Measurements from ENCODE around the gene SPNS1. TPM values are rescaled to one million over a fixed set of nuclear protein-coding genes. Genes with fewer than 3 reads are reported as not detected.

SPNS1 gene
- total RNA-seq, 1 donor from 2014 or later: 22.4 TPM

- DNase-seq (ENCODE audit: low spot score in 2 of 2) (no peak), FAIRE-seq (no peak)
These were observed 49.7 kb downstream of the SPNS1 start for GRCh38 chr16:29024278-29024677.

- no peak for DNase-seq (ENCODE audit: low spot score in 2 of 2)
- FAIRE-seq: no peak
These were observed 50.6 kb downstream of the SPNS1 start for GRCh38 chr16:29025218-29025617.

- DNase-seq (ENCODE audit: low spot score in 2 of 2) (no peak), FAIRE-seq (no peak)
These were observed 51.2 kb downstream of the SPNS1 start for GRCh38 chr16:29025735-29026134.

GRCh38 chr16:29028457-29029167 lies 54.0 kb downstream of the SPNS1 start:
- no peak for FAIRE-seq
- DNase-seq (ENCODE audit: low spot score in 2 of 2): no peak

- peak in 1 of 2 donors; percentile 49 for DNase-seq (ENCODE audit: low spot score in 2 of 2)
- no peak for FAIRE-seq
These were observed 54.8 kb downstream of the SPNS1 start for GRCh38 chr16:29029168-29029994.

- FAIRE-seq (no peak), DNase-seq (ENCODE audit: low spot score in 2 of 2) (no peak)
These were observed 55.7 kb downstream of the SPNS1 start for GRCh38 chr16:29030086-29030840.

Other genes with a start within 250 kb of the SPNS1 start
- 2.4 TPM for gene NPIPB9, start 223.0 kb upstream of the SPNS1 start, total RNA-seq
- 18.3 TPM for gene ATXN2L, start 151.8 kb upstream of the SPNS1 start, total RNA-seq
- gene TUFM, start 128.4 kb upstream of the SPNS1 start, total RNA-seq: 64.4 TPM
- 10.6 TPM for gene SH2B1, start 110.9 kb upstream of the SPNS1 start, total RNA-seq
- gene ATP2A1, start 96.3 kb upstream of the SPNS1 start, total RNA-seq: not detected
- 12.2 TPM for gene RABEP2, start 49.5 kb upstream of the SPNS1 start, total RNA-seq
- under 0.01 TPM for gene CD19, start 42.8 kb upstream of the SPNS1 start, total RNA-seq
- 17.9 TPM for gene NFATC2IP, start 23.8 kb upstream of the SPNS1 start, total RNA-seq
- 0.41 TPM for gene LAT, start 10.3 kb downstream of the SPNS1 start, total RNA-seq